HEK293 (cell line): ENCODE data around the gene RNF31.
A peak's percentile ranks its signal among the peaks of the same experiment; 100 is the strongest.

Source experiments
- CTCF ChIA-PET: fragments of 350-600 bp; formaldehyde crosslinking; extraction: SDS; loops from one replicate; lab custom pipeline; 2021; ENCODE audit warnings: antibody characterized with exemption; lab: Yijun Ruan, JAX
- POLR2A ChIA-PET: fragments of 300-600 bp; formaldehyde crosslinking; extraction: SDS; loops from one replicate; lab custom pipeline; 2020; ENCODE audit warnings: antibody characterized with exemption, inconsistent platforms; lab: Yijun Ruan, JAX
- H3K27ac ChIP-seq: fragments of 200-500 bp; sonication (Bioruptor generic); 2 replicates; pipeline ENCODE4 v1.5.1; 2014; ENCODE audit warnings: low read depth, low read length, control low read depth, inconsistent platforms; ENCODE audit errors: extremely low read depth
- H3K36me3 ChIP-seq, 2 experiments: fragments of 200-500 bp in 1 of 2; sonication (Bioruptor generic) in 1 of 2; 1 replicate in 1 of 2; 2 replicates in 1 of 2; pipeline ENCODE4 v1.5.1; 2014 to 2017; ENCODE audit warnings: inconsistent platforms in 2 of 2, low read length in 2 of 2; ENCODE audit not compliant: control insufficient read depth in 2 of 2, insufficient read depth in 1 of 2
- H3K4me1 ChIP-seq: fragments of 200-500 bp; sonication (Bioruptor generic); 2 replicates; pipeline ENCODE4 v1.5.1; 2014; ENCODE audit warnings: mild to moderate bottlenecking, low read length, inconsistent platforms; ENCODE audit not compliant: control insufficient read depth, insufficient read depth
- H3K4me3 ChIP-seq: 2 replicates; pipeline ENCODE4 v1.5.1; 2011; ENCODE audit warnings: low read depth, mild to moderate bottlenecking, control low read depth, low read length, moderate library complexity
- H3K9me3 ChIP-seq: fragments of 200-500 bp; sonication (Bioruptor generic); 2 replicates; pipeline ENCODE4 v1.5.1; 2014; ENCODE audit warnings: low read depth, low read length, inconsistent platforms; ENCODE audit not compliant: control insufficient read depth, insufficient read depth
- EGR2 ChIP-seq: fragments of 450-650 bp; formaldehyde crosslinking; IDR thresholded peaks from 2 replicates; pipeline ENCODE4 v1.5.1; 2016; ENCODE audit warnings: low read depth, missing biosample characterization, missing genetic modification characterization
- KLF10 ChIP-seq: fragments of 450-650 bp; IDR thresholded peaks from 2 replicates; pipeline ENCODE4 v1.5.1; 2018; ENCODE audit warnings: missing biosample characterization, mild to moderate bottlenecking, missing genetic modification characterization
- MZF1 ChIP-seq: fragments of 450-650 bp; formaldehyde crosslinking; IDR thresholded peaks from 2 replicates; pipeline ENCODE4 v1.5.1; 2017; ENCODE audit warnings: missing biosample characterization, missing genetic modification characterization, borderline replicate concordance
- SCRT2 ChIP-seq: fragments of 450-650 bp; formaldehyde crosslinking; IDR thresholded peaks from 2 replicates; pipeline ENCODE4 v1.5.1; 2016; ENCODE audit warnings: missing biosample characterization, missing genetic modification characterization
- SP3 ChIP-seq: fragments of 450-650 bp; formaldehyde crosslinking; IDR thresholded peaks from 2 replicates; pipeline ENCODE4 v1.5.1; 2016; ENCODE audit warnings: missing biosample characterization, missing genetic modification characterization
- TCF7L2 ChIP-seq: IDR thresholded peaks from 2 replicates; pipeline ENCODE4 v1.6.1; 2011; ENCODE audit warnings: low read depth, mild to moderate bottlenecking, inconsistent platforms, low read length, moderate library complexity, borderline replicate concordance
- WT1 ChIP-seq: fragments of 450-650 bp; formaldehyde crosslinking; IDR thresholded peaks from 2 replicates; pipeline ENCODE4 v1.5.1; 2016; ENCODE audit warnings: missing biosample characterization, missing genetic modification characterization
- ZBTB7A ChIP-seq: fragments of 450-650 bp; formaldehyde crosslinking; IDR thresholded peaks from 2 replicates; pipeline ENCODE4 v1.5.1; 2016; ENCODE audit warnings: low read depth, missing biosample characterization, missing genetic modification characterization
- ZBTB8A ChIP-seq: fragments of 450-650 bp; formaldehyde crosslinking; IDR thresholded peaks from 2 replicates; pipeline ENCODE4 v1.5.1; 2016; ENCODE audit warnings: missing biosample characterization, missing genetic modification characterization
- ZFP3 ChIP-seq: fragments of 450-650 bp; formaldehyde crosslinking; IDR thresholded peaks from 2 replicates; pipeline ENCODE4 v1.5.1; 2016; ENCODE audit warnings: low read depth, missing biosample characterization, missing genetic modification characterization
- ZFP69B ChIP-seq: fragments of 450-650 bp; formaldehyde crosslinking; IDR thresholded peaks from 2 replicates; pipeline ENCODE4 v1.5.1; 2016; ENCODE audit warnings: missing biosample characterization, missing genetic modification characterization
- ZNF112 ChIP-seq: fragments of 450-650 bp; formaldehyde crosslinking; IDR thresholded peaks from 2 replicates; pipeline ENCODE4 v1.5.0; 2017; ENCODE audit warnings: missing biosample characterization, missing genetic modification characterization
- ZNF121 ChIP-seq: fragments of 450-650 bp; formaldehyde crosslinking; IDR thresholded peaks from 2 replicates; pipeline ENCODE4 v1.5.1; 2016; ENCODE audit warnings: missing biosample characterization, missing genetic modification characterization
- ZNF155 ChIP-seq: fragments of 450-650 bp; formaldehyde crosslinking; IDR thresholded peaks from 2 replicates; pipeline ENCODE4 v1.5.1; 2016; ENCODE audit warnings: missing biosample characterization, missing genetic modification characterization
- ZNF157 ChIP-seq: fragments of 450-650 bp; formaldehyde crosslinking; IDR thresholded peaks from 2 replicates; pipeline ENCODE4 v1.5.1; 2016; ENCODE audit warnings: missing biosample characterization, missing genetic modification characterization
- ZNF174 ChIP-seq: fragments of 450-650 bp; formaldehyde crosslinking; IDR thresholded peaks from 2 replicates; pipeline ENCODE4 v1.5.0; 2017; ENCODE audit warnings: missing biosample characterization, mild to moderate bottlenecking, missing genetic modification characterization
- ZNF184 ChIP-seq: fragments of 450-650 bp; IDR thresholded peaks from 2 replicates; pipeline ENCODE4 v1.5.1; 2018; ENCODE audit warnings: missing biosample characterization, mild to moderate bottlenecking, missing genetic modification characterization
- ZNF2 ChIP-seq: fragments of 450-650 bp; formaldehyde crosslinking; IDR thresholded peaks from 2 replicates; pipeline ENCODE4 v1.5.1; 2016; ENCODE audit warnings: missing biosample characterization, missing genetic modification characterization
- ZNF23 ChIP-seq: fragments of 450-650 bp; formaldehyde crosslinking; IDR thresholded peaks from 2 replicates; pipeline ENCODE4 v1.5.1; 2016; ENCODE audit warnings: missing biosample characterization, missing genetic modification characterization, borderline replicate concordance
- ZNF302 ChIP-seq: fragments of 450-650 bp; formaldehyde crosslinking; IDR thresholded peaks from 2 replicates; pipeline ENCODE4 v1.5.1; 2016; ENCODE audit warnings: missing biosample characterization, missing genetic modification characterization, low read depth
- ZNF311 ChIP-seq: fragments of 450-650 bp; formaldehyde crosslinking; IDR thresholded peaks from 2 replicates; pipeline ENCODE4 v1.5.1; 2017; ENCODE audit warnings: missing biosample characterization, missing genetic modification characterization, borderline replicate concordance
- ZNF362 ChIP-seq: fragments of 450-650 bp; formaldehyde crosslinking; IDR thresholded peaks from 2 replicates; pipeline ENCODE4 v1.5.1; 2016; ENCODE audit warnings: missing biosample characterization, missing genetic modification characterization
- ZNF394 ChIP-seq: fragments of 450-650 bp; formaldehyde crosslinking; IDR thresholded peaks from 2 replicates; pipeline ENCODE4 v1.5.1; 2016; ENCODE audit warnings: missing biosample characterization, missing genetic modification characterization, mild to moderate bottlenecking, moderate library complexity, borderline replicate concordance
- ZNF423 ChIP-seq: fragments of 450-650 bp; formaldehyde crosslinking; IDR thresholded peaks from 2 replicates; pipeline ENCODE4 v1.5.1; 2016; ENCODE audit warnings: missing biosample characterization, missing genetic modification characterization
- ZNF768 ChIP-seq: fragments of 450-650 bp; formaldehyde crosslinking; IDR thresholded peaks from 2 replicates; pipeline ENCODE4 v1.5.1; 2018; ENCODE audit warnings: missing biosample characterization, mild to moderate bottlenecking, missing genetic modification characterization
- ZXDB ChIP-seq: fragments of 450-650 bp; formaldehyde crosslinking; IDR thresholded peaks from 2 replicates; pipeline ENCODE4 v1.5.1; 2016; ENCODE audit warnings: missing biosample characterization, missing genetic modification characterization
- TF ChIP-seq, protein P1 (sequence below): fragments of 450-650 bp; formaldehyde crosslinking; IDR thresholded peaks from 2 replicates; pipeline ENCODE4 v1.5.1; 2016; ENCODE audit warnings: missing biosample characterization, missing genetic modification characterization
- TF ChIP-seq, protein P2 (sequence below): fragments of 450-650 bp; formaldehyde crosslinking; IDR thresholded peaks from 2 replicates; pipeline ENCODE4 v1.5.1; 2017; ENCODE audit warnings: missing biosample characterization, mild to moderate bottlenecking, missing genetic modification characterization, moderate library complexity

The RNF31 gene

GRCh38 chr14:24172871-24173281 is 25.6 kb downstream of the RNF31 start:
- Histone ChIP-seq H3K9me3 (no peaks in the 10 kb centered on the region), H3K27ac (no peak overlapping the region), H3K4me1 (no peaks in the 10 kb centered on the region)
- POLR2A ChIA-PET: interaction anchor here (1.5 kb wide), 1 partner anchor 13 kb away, joined by 3 read pairs; no protein-coding TSS in a partner anchor
- no peak for TF ChIP-seq ZNF423 (tag by site-specific recombination)
- no peak for TF ChIP-seq TCF7L2
- TF ChIP-seq ZFP69B (tag by site-specific recombination): no peak
- TF ChIP-seq ZXDB (tag by site-specific recombination): no peak
- no peak for TF ChIP-seq ZNF157 (tag by site-specific recombination)
- TF ChIP-seq ZNF174 (tag by site-specific recombination): no peak
- no peak for TF ChIP-seq ZBTB8A (tag by site-specific recombination)
- no peak for TF ChIP-seq ZNF121
- TF ChIP-seq, protein P1, sequence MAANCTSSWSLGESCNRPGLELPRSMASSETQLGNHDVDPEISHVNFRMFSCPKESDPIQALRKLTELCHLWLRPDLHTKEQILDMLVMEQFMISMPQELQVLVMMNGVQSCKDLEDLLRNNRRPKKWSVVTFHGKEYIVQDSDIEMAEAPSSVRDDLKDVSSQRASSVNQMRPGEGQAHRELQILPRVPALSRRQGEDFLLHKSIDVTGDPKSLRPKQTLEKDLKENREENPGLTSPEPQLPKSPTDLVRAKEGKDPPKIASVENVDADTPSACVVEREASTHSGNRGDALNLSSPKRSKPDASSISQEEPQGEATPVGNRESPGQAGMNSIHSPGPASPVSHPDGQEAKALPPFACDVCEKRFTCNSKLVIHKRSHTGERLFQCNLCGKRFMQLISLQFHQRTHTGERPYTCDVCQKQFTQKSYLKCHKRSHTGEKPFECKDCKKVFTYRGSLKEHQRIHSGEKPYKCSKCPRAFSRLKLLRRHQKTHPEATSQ (tag by site-specific recombination): no peak
- TF ChIP-seq, all 188 proteins: peak for 0
- CTCF ChIA-PET: no interaction called here
- Histone ChIP-seq H3K36me3 (peaks cover 0 to 18% of the 10 kb centered on the region in 2 experiments; a peak in 2 of 3 replicates), H3K4me3 (no peak overlapping the region)

DNA sequence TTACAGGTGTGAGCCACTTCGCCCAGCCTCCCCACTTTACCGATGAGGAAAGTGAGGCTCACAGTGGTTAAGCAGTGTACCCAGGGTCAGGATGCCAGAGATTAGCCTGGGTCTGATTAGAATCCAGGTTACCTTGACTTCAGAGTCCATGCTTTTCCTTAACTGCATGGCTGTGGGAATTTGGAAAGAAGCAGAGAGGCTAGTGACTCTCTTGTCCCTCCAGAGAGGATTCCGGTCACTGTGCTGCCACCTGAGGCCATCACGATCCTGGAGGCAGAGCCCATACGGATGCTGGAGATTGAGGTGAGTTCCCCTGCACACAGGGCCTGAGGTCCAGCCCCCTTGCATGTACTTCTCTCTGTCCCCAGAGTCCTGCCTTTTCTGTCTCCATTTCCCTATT is 29.3 kb downstream of the RNF31 start:
- Histone ChIP-seq H3K4me3 (no peak overlapping the region), H3K36me3 (peaks cover 0 to 54% of the 10 kb centered on the region in 2 experiments; a peak in 2 of 3 replicates), H3K9me3 (no peaks in the 10 kb centered on the region), H3K4me1 (no peaks in the 10 kb centered on the region), H3K27ac (0 out of 2 replicates have a peak overlapping the region, but pooled peaks have one; percentile 9)
- ChIA-PET POLR2A (interaction anchor here (0.9 kb wide), 1 partner anchor 40 kb away, joined by 4 read pairs; the partner anchor contains the start of gene PSME1), CTCF (no interaction called here)
- TF ChIP-seq ZNF155 (tag by site-specific recombination): no peak
- TF ChIP-seq ZNF184 (tag by site-specific recombination): no peak
- TF ChIP-seq ZNF302: no peak
- TF ChIP-seq MZF1 (tag by site-specific recombination): no peak
- TF ChIP-seq, protein P2, sequence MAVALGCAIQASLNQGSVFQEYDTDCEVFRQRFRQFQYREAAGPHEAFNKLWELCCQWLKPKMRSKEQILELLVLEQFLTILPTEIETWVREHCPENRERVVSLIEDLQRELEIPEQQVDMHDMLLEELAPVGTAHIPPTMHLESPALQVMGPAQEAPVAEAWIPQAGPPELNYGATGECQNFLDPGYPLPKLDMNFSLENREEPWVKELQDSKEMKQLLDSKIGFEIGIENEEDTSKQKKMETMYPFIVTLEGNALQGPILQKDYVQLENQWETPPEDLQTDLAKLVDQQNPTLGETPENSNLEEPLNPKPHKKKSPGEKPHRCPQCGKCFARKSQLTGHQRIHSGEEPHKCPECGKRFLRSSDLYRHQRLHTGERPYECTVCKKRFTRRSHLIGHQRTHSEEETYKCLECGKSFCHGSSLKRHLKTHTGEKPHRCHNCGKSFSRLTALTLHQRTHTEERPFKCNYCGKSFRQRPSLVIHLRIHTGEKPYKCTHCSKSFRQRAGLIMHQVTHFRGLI (tag by site-specific recombination): no peak
- TF ChIP-seq ZNF23 (tag by site-specific recombination): no peak
- no peak for TF ChIP-seq EGR2 (tag by site-specific recombination)
- TF ChIP-seq ZBTB7A: no peak
- no peak for TF ChIP-seq SP3 (tag by site-specific recombination)
- TF ChIP-seq ZNF362: no peak
- TF ChIP-seq ZFP3 (tag by site-specific recombination): no peak
- TF ChIP-seq KLF10 (tag by site-specific recombination): no peak
- TF ChIP-seq ZNF394 (tag by site-specific recombination): no peak
- no peak for TF ChIP-seq ZNF2 (tag by site-specific recombination)
- no peak for TF ChIP-seq SCRT2
- TF ChIP-seq WT1: no peak
- no peak for TF ChIP-seq ZNF311 (tag by site-specific recombination)
- no peak for TF ChIP-seq ZNF768
- no peak for TF ChIP-seq ZNF112 (tag by site-specific recombination)
